GM12873 (cell line): ENCODE measurements around the gene FAM24A.

Experiments used
- TF ChIP-seq, protein P1 (sequence below): IDR thresholded peaks from 2 replicates; pipeline ENCODE4 v1.5.1; 2012; ENCODE audit warnings: low read depth, mild to moderate bottlenecking, moderate library complexity, low read length, control low read depth; ENCODE audit not compliant: insufficient read depth; ENCODE audit errors: missing control alignments

The FAM24A gene

DNA sequence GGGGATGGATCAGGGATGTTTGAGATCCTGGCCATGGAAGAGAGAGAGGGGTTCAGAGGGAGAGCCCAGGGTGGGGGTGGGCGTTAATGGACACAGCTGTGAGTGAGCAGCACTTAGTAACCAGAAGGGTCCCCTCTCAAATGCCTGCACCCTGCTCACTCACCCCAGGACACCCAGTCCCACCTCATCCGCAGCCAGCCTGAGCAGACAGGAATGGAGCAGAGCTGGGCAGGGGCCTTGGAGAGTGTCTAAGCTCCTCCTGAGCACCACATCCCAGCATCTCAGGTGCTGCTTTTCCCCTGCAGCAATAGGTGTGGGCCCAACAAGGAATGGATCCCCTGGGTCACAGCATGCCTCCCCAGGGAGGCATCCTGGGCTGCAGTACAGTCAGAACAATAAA lies 5.3 kb downstream of the FAM24A start:
- TF ChIP-seq, protein P1, sequence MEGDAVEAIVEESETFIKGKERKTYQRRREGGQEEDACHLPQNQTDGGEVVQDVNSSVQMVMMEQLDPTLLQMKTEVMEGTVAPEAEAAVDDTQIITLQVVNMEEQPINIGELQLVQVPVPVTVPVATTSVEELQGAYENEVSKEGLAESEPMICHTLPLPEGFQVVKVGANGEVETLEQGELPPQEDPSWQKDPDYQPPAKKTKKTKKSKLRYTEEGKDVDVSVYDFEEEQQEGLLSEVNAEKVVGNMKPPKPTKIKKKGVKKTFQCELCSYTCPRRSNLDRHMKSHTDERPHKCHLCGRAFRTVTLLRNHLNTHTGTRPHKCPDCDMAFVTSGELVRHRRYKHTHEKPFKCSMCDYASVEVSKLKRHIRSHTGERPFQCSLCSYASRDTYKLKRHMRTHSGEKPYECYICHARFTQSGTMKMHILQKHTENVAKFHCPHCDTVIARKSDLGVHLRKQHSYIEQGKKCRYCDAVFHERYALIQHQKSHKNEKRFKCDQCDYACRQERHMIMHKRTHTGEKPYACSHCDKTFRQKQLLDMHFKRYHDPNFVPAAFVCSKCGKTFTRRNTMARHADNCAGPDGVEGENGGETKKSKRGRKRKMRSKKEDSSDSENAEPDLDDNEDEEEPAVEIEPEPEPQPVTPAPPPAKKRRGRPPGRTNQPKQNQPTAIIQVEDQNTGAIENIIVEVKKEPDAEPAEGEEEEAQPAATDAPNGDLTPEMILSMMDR = no peak

DNA sequence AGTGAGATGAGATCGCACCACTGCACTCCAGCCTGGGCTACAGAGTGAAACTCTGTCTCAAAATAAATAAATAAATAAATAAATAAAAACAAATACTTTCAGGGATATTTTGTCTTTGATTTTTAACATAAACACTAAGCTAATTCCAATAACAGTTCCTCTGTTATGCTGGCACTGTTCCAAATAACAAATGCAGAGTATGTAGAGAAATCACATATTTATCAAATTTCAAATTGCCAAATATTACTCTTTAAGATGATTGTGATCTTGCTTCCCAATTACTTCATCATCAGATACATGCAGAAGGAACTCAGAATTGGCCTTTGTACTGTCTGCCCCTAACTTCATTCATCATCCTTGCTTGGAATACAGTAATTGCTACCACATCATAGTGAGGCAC lies 19.7 kb downstream of the FAM24A start:
- TF ChIP-seq, protein P1 = no peak

DNA sequence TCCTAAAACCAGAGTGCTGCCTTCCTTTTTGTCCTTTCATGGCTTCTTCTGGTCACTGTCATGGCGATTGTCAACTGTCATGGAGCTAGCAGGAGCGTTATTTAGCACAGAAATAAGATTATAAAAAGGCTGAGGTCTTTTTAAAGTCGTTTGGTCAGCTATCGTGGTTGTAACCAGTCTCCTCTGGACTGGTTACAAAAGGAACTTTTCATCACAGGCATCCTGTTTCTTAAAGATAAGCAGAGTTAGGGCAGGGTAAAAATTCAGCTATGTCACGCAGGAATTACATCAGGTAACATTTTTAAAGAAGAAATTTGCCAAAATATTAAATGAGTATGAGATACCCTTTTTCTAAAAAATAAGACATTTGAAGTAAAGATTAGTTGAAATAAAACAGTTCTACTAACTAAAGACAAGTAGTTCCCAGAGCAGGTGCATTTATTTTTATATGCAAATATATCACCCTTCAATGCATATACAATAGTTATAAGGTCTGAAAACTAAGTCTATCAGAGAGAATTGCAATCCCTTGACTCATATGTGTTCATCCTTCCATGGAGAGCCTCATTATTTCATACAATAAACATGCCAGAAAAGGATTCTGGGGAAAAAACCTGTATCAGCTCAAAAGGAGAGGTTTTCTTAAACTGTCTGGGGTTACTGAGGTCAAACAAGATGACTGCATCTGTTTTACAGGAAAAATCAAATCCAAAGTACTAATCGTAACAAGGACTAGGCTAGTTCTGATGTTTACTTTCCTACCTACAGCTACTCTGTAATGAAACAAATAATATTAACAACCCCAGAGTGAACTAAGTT lies 20.9 kb downstream of the FAM24A start:
- TF ChIP-seq, protein P1 = no peak

DNA sequence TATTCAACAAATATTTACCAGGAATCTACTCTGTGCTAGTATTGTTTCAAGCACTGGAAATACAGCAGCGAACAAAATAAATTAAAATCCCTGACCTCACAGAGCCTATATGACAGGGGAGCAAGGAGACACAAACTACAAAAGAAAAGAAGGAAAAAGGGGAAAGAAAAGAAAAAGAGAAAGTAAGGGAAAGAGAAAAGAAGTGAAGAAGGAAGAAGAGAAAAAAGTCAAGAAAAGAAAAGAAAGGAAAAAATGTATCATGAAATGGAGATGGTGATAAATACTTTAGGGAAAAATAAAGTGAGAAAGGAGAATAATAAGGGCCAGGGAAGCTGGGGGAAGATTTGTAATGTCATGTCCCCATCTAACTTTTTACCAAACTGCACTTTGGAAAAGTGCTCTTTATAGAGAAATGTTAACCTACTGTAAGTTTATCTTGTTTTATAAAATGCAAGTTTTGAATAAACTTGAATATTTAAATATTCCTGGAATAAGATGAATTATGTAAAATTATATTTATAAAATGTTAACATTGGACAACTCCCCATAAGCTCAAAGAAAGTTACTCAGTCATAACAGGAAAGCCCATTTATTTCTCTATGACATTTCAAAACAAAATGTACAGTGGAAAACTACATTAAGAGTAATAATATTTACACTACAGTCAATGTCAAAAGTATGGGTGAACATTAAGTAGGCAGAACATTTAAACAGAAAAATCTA lies 28.9 kb downstream of the FAM24A start:
- TF ChIP-seq, protein P1 = no peak

DNA sequence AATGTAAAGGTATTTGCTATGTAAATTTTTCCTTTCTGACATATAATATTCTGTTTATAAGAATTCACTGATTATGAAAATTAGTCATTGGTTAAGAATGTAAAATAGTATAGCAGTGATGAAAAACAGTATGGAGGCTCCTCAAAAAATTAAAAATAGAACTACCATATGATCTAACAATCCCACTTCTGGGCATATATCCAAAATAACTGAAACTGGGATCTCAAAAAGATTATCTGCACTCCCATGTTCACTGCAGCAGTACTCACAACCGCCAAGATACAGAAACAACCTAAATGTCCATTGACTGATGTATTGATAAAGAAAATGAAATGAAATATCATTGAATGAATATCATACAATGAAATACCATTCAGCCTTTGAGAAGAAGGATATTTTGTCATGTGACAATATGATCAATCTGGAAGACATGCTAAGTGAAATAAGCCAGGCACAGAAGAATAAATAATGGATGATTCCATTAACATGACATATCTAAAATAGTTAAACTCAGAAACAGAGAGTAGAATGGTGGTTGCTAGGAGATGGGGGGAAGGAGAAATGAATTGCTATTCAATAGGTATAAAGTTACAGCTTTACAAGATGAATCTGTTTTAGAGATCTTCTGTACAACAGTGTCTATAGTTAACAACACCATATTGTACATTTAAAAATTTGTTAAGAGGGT lies 29.6 kb downstream of the FAM24A start:
- TF ChIP-seq, protein P1 = no peak

DNA sequence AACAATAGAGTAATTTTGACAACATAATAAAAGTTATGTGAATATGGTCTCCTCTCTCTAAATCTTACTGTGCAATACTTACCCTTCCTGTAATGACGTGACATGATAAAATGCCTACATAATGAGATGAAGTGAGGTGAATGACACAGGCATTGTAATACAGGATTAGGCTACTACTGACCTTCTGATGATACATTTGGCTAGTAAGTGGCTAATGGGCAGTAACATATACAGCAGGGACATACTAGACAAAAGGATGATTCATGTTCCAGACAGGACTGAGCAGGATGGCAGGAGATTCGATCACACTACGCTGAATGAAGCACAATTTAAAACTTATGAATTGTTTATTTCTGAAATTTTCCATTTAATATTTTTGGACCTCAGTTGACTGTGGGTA lies 38.9 kb downstream of the FAM24A start:
- TF ChIP-seq, protein P1 = no peak

DNA sequence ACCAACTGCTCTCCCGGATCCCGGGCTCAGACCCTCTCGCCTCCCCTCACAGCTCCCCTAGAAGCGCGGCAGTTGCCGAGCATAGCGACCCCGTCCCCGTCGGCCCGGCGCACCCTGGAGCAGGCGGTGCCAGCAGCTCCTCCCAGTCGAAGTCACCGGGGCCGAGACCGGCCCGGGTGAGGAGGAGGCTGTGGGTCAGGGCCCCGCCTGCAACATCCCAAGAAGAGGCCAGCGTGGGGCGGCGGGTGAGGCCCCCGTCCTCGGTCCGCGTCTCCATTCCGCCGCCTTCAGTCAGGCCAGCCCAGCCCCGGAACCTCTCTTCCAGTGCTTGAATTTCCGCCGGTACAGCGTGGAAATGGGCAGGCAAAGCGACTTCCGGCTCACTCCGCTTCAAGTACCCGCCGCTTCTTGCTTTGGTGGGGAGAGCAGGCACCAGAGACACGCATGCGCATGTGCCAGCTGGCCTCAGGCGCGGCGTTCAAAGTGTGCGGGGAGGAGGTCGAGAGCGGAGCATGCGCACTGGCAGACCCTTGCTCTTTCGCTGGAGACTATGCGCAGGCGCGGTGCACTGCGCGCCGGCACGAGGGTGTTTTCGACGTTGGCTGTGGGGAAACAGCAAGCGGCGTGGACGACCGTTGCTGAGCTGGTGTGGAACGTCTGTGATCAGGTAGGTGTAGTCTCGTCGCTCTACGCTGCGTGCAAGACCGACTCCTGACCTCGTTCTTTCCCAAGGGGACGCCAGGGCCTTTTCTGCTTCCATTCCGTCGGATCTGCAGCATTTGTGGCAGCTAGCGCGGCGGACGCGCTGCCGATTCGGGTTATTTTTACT lies 43.7 kb downstream of the FAM24A start, which contains the start of gene C10orf88:
C10orf88 (minus strand) TSS at position 326 of the 829 bp plus-strand sequence; CDS start at position 277, 49 bp downstream.
- TF ChIP-seq, protein P1 = no peak
